SK-N-MC (cell line): ENCODE results near the gene CAPN13.

Experiments
- DNase-seq: peaks from one replicate; pipeline ENCODE4 v3.0.0-alpha.2; 2011; ENCODE audit warnings: low read depth, low spot score
- H3K27ac ChIP-seq: fragments of 200-600 bp; sonication (generic); 2 replicates; pipeline ENCODE4 v1.5.1; 2016; ENCODE audit warnings: mixed run types
- H3K36me3 ChIP-seq: fragments of 200-600 bp; sonication (generic); 2 replicates; pipeline ENCODE4 v1.6.1; 2017; ENCODE audit warnings: antibody characterized with exemption, low read length, mixed read lengths; ENCODE audit not compliant: insufficient read depth
- H3K4me3 ChIP-seq: fragments of 200-600 bp; sonication (generic); 2 replicates; pipeline ENCODE4 v1.5.1; 2016
- H3K9ac ChIP-seq: fragments of 200-600 bp; sonication (generic); 2 replicates; pipeline ENCODE4 v1.8.0; 2017; ENCODE audit warnings: mixed run types, mixed read lengths; ENCODE audit not compliant: insufficient read length
- H3K9me3 ChIP-seq: fragments of 200-600 bp; sonication (generic); 2 replicates; pipeline ENCODE4 v1.6.1; 2017; ENCODE audit warnings: low read depth, mild to moderate bottlenecking, antibody characterized with exemption, low read length, moderate library complexity, mixed read lengths
- EZH2 ChIP-seq: fragments of 200-600 bp; sonication (generic); IDR thresholded peaks from one replicate; pipeline ENCODE4 v1.6.1; 2017; ENCODE audit warnings: antibody characterized with exemption
- FOXP2 ChIP-seq: optimal IDR thresholded peaks from 2 replicates; pipeline ENCODE3; 2011; ENCODE audit warnings: mild to moderate bottlenecking, moderate library complexity; ENCODE audit not compliant: insufficient read depth; ENCODE audit errors: extremely low read length, control extremely low read depth
- POLR2AphosphoS5 ChIP-seq: IDR thresholded peaks from 2 replicates; pipeline ENCODE4 v1.6.1; 2012; ENCODE audit warnings: mild to moderate bottlenecking, low read depth, low read length, borderline replicate concordance

The CAPN13 gene

GRCh38 chr2:30809938-30810337, 2.7 kb upstream of the CAPN13 start:
- Histone ChIP-seq H3K4me3 (no peak overlapping the region), H3K9ac (no peak overlapping the region), H3K36me3 (no peaks in the 10 kb centered on the region), H3K27ac (no peak overlapping the region), H3K9me3 (no peaks in the 10 kb centered on the region)
- no peak for DNase-seq
- TF ChIP-seq FOXP2 (no peak), POLR2AphosphoS5 (no peak), EZH2 (no peak)

GRCh38 chr2:30808695-30809094, 1.4 kb upstream of the CAPN13 start:
- Histone ChIP-seq H3K27ac (no peak overlapping the region), H3K9me3 (no peaks in the 10 kb centered on the region), H3K4me3 (no peak overlapping the region), H3K36me3 (no peaks in the 10 kb centered on the region), H3K9ac (no peak overlapping the region)
- TF ChIP-seq FOXP2 (no peak), EZH2 (no peak), POLR2AphosphoS5 (no peak)
- no peak for DNase-seq

- TF ChIP-seq POLR2AphosphoS5: no peak
- TF ChIP-seq FOXP2: no peak
- TF ChIP-seq EZH2: no peak
- no peaks in the 10 kb centered on the region for H3K36me3 ChIP-seq
- H3K9ac ChIP-seq: no peak overlapping the region
- DNase-seq: no peak
- no peak overlapping the region for H3K27ac ChIP-seq
- H3K4me3 ChIP-seq: no peak overlapping the region
- no peaks in the 10 kb centered on the region for H3K9me3 ChIP-seq
These were observed 4.0 kb downstream of the CAPN13 start for GRCh38 chr2:30803281-30803680.

GRCh38 chr2:30802611-30803010, 4.6 kb downstream of the CAPN13 start:
- no peaks in the 10 kb centered on the region for H3K9me3 ChIP-seq
- H3K36me3 ChIP-seq: no peaks in the 10 kb centered on the region
- TF ChIP-seq EZH2: no peak
- TF ChIP-seq FOXP2: no peak
- TF ChIP-seq POLR2AphosphoS5: no peak
- H3K9ac ChIP-seq: no peak overlapping the region
- H3K4me3 ChIP-seq: no peak overlapping the region
- H3K27ac ChIP-seq: no peak overlapping the region
- no peak for DNase-seq

GRCh38 chr2:30801821-30802455, 5.3 kb downstream of the CAPN13 start:
- no peak for DNase-seq
- Histone ChIP-seq H3K36me3 (no peaks in the 10 kb centered on the region), H3K9ac (no peak overlapping the region), H3K9me3 (no peaks in the 10 kb centered on the region), H3K4me3 (no peak overlapping the region), H3K27ac (no peak overlapping the region)
- no peak for TF ChIP-seq FOXP2
- no peak for TF ChIP-seq POLR2AphosphoS5
- TF ChIP-seq EZH2: no peak

- H3K36me3 ChIP-seq: no peaks in the 10 kb centered on the region
- H3K27ac ChIP-seq: no peak overlapping the region
- H3K9ac ChIP-seq: no peak overlapping the region
- no peak for TF ChIP-seq EZH2
- TF ChIP-seq POLR2AphosphoS5: no peak
- no peak for TF ChIP-seq FOXP2
- H3K9me3 ChIP-seq: no peaks in the 10 kb centered on the region
- no peak overlapping the region for H3K4me3 ChIP-seq
- DNase-seq: no peak
These were observed 7.1 kb downstream of the CAPN13 start for GRCh38 chr2:30800159-30800558.

- no peak overlapping the region for H3K9ac ChIP-seq
- no peak overlapping the region for H3K27ac ChIP-seq
- no peak for TF ChIP-seq FOXP2
- no peak for TF ChIP-seq POLR2AphosphoS5
- no peak for TF ChIP-seq EZH2
- no peak overlapping the region for H3K4me3 ChIP-seq
- DNase-seq: no peak
- no peaks in the 10 kb centered on the region for H3K9me3 ChIP-seq
- no peaks in the 10 kb centered on the region for H3K36me3 ChIP-seq
These were observed 7.9 kb downstream of the CAPN13 start for GRCh38 chr2:30799366-30799765.

GRCh38 chr2:30798536-30798991, 8.7 kb downstream of the CAPN13 start:
- peak; percentile 10 for DNase-seq
- no peaks in the 10 kb centered on the region for H3K36me3 ChIP-seq
- no peak overlapping the region for H3K9ac ChIP-seq
- H3K9me3 ChIP-seq: no peaks in the 10 kb centered on the region
- TF ChIP-seq FOXP2 (no peak), EZH2 (no peak), POLR2AphosphoS5 (no peak)
- H3K27ac ChIP-seq: no peak overlapping the region
- peak overlapping the region; percentile 23 for H3K4me3 ChIP-seq
